ENCODE results near the gene APOA1. TPM values are rescaled to one million over a fixed set of nuclear protein-coding genes. Genes with fewer than 3 reads are reported as not detected.
A peak's percentile ranks its signal among the peaks of the same experiment; 100 is the strongest.

Gene APOA1
- total and polyA plus RNA-seq, 2 of the 4 experiments (the other 2 are of a cell fraction) = 0.18 to 0.89 TPM

DNA sequence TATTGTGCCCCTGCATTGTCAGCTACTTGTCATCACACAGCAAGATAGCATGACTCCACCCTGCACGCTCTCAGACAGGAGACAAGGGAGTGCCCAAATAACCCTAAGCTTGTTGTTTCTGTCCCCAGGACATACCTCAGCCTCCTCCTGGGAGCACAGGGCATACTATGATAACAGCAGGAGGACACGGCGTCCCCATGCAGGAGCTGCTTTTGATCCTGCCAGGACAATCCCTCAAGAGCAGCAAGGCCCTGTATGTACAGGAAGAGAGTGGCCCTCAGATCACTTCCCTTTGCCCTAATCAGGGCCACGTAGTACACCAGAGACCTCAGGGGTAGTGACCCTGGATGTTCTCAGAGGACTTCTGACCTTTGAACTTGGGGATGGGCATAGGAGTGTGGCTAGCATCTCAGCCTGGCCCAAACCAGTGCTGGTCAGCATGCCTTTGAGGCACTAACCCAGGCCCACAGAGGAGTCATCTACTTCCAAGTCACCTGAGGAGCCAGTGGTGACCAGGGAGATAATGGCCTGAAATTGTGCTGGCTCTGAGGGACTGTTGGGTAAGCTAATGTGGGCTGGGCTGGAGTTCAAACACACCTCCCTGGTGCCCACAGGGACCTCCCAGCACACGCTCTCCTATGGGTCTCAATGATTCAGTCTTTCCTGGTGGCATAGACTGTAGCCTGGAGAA is 23.5 kb downstream of the APOA1 start:
- H3K9me3 ChIP-seq (ENCODE audit: control insufficient read depth, insufficient read depth, low read length) = peaks cover 3% of the 10 kb centered on the region
- peaks cover 3% of the 10 kb centered on the region; the same call in 1 of the 2 replicates for H3K4me1 ChIP-seq (ENCODE audit: control insufficient read depth, insufficient read depth, low read length)
- ATAC-seq (ENCODE audit: low read depth) = no peak
- no peaks in the 10 kb centered on the region for H3K79me1 ChIP-seq (ENCODE audit: low read depth in 1 of 2, low read length in 2 of 2)
- H2AK9ac ChIP-seq (replicated peaks; ENCODE audit: low read depth, low read length, poor library complexity) = peak overlapping the region; percentile 23
- no peak overlapping the region for H2AFZ ChIP-seq (replicated peaks; ENCODE audit: low read length, poor library complexity)
- no peak overlapping the region for H2BK20ac ChIP-seq (ENCODE audit: low read depth, low read length)
- no peak for DNase-seq
- H4K5ac ChIP-seq (ENCODE audit: low read depth, low read length) = no peak overlapping the region
- TF ChIP-seq MXI1 (IDR thresholded peaks at IDR 0.05; ENCODE audit: borderline replicate concordance, low read depth, low read length) (no peak), SMC3 (IDR thresholded peaks at IDR 0.05; ENCODE audit: low read depth, low read length) (no peak), MAFK (IDR thresholded peaks at IDR 0.05; ENCODE audit: low read depth, low read length) (no peak), CHD1 (IDR thresholded peaks at IDR 0.05; ENCODE audit: low read depth, low read length) (no peak), BHLHE40 (IDR thresholded peaks at IDR 0.05; ENCODE audit: low read depth, low read length) (no peak), POLR2A (IDR thresholded peaks at IDR 0.05; ENCODE audit: low read depth, low read length) (no peak), MAZ (IDR thresholded peaks at IDR 0.05; ENCODE audit: borderline replicate concordance, low read depth, low read length) (no peak), RCOR1 (IDR thresholded peaks at IDR 0.05; ENCODE audit: insufficient replicate concordance, low read length) (no peak), RAD21 (IDR thresholded peaks at IDR 0.05; ENCODE audit: low read length) (no peak), RFX5 (IDR thresholded peaks at IDR 0.05; ENCODE audit: low read depth, low read length) (no peak), NFE2L2 (IDR thresholded peaks at IDR 0.05; ENCODE audit: low read depth, low read length) (no peak), FOS (IDR thresholded peaks at IDR 0.05; ENCODE audit: low read depth, low read length) (no peak), CEBPB (IDR thresholded peaks at IDR 0.05; ENCODE audit: low read depth, low read length) (no peak)
- TF ChIP-seq, protein P1, sequence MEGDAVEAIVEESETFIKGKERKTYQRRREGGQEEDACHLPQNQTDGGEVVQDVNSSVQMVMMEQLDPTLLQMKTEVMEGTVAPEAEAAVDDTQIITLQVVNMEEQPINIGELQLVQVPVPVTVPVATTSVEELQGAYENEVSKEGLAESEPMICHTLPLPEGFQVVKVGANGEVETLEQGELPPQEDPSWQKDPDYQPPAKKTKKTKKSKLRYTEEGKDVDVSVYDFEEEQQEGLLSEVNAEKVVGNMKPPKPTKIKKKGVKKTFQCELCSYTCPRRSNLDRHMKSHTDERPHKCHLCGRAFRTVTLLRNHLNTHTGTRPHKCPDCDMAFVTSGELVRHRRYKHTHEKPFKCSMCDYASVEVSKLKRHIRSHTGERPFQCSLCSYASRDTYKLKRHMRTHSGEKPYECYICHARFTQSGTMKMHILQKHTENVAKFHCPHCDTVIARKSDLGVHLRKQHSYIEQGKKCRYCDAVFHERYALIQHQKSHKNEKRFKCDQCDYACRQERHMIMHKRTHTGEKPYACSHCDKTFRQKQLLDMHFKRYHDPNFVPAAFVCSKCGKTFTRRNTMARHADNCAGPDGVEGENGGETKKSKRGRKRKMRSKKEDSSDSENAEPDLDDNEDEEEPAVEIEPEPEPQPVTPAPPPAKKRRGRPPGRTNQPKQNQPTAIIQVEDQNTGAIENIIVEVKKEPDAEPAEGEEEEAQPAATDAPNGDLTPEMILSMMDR (conservative IDR thresholded peaks at IDR 0.05; ENCODE audit: low read depth, low read length) = no peak
- TF ChIP-seq, protein P2, sequence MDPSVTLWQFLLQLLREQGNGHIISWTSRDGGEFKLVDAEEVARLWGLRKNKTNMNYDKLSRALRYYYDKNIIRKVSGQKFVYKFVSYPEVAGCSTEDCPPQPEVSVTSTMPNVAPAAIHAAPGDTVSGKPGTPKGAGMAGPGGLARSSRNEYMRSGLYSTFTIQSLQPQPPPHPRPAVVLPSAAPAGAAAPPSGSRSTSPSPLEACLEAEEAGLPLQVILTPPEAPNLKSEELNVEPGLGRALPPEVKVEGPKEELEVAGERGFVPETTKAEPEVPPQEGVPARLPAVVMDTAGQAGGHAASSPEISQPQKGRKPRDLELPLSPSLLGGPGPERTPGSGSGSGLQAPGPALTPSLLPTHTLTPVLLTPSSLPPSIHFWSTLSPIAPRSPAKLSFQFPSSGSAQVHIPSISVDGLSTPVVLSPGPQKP (IDR thresholded peaks at IDR 0.05; ENCODE audit: borderline replicate concordance, low read depth, low read length) = no peak
- TF ChIP-seq, protein P3, sequence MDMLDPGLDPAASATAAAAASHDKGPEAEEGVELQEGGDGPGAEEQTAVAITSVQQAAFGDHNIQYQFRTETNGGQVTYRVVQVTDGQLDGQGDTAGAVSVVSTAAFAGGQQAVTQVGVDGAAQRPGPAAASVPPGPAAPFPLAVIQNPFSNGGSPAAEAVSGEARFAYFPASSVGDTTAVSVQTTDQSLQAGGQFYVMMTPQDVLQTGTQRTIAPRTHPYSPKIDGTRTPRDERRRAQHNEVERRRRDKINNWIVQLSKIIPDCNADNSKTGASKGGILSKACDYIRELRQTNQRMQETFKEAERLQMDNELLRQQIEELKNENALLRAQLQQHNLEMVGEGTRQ (IDR thresholded peaks at IDR 0.05; ENCODE audit: low read depth, low read length) = no peak
- no peaks in the 10 kb centered on the region for H4K20me1 ChIP-seq (ENCODE audit: insufficient read depth, low read length)
- no peaks in the 10 kb centered on the region for H3K9me1 ChIP-seq (ENCODE audit: insufficient read depth, low read length)
- no TSS peak for BruUV-seq (replicated peaks)
- in situ Hi-C loops (cut with MboI; ENCODE audit: low sequenced_read_pairs) (no loop called here), intact Hi-C loops (cut with micrococcal nuclease) (no loop called here), dilution Hi-C loops (cut with HindIII; ENCODE audit: low sequenced_read_pairs, unreplicated experiment) (no loop called here)
- H3K56ac ChIP-seq (ENCODE audit: extremely low read depth, insufficient read depth, low read length) = no peak overlapping the region
- no peak overlapping the region for H3K18ac ChIP-seq (ENCODE audit: low read depth, low read length)
- H4K8ac ChIP-seq (ENCODE audit: low read depth in 2 of 2, low read length in 2 of 2) = no peak overlapping the region
- H3K14ac ChIP-seq (replicated peaks; ENCODE audit: low read depth, low read length) = no peak overlapping the region
- no peak overlapping the region for H2BK120ac ChIP-seq (ENCODE audit: low read depth, low read length)
- 100% methylated on average over 1 of the region's 5 CpGs; no CpG with 5 or more reads in 1 of the 2 experiments for WGBS, 2 experiments (ENCODE audit: extremely low coverage in 2 of 2, insufficient read length in 1 of 2)
- no peak overlapping the region for H3K23ac ChIP-seq (ENCODE audit: low read depth, low read length)
- H2BK15ac ChIP-seq (ENCODE audit: low read depth, low read length) = no peak overlapping the region
- no peak overlapping the region for H3K4me2 ChIP-seq (ENCODE audit: low read depth, low read length)
- ChIA-PET POLR2A (ENCODE audit: unreplicated experiment) (no interaction called here), CTCF (interaction anchor here (1.0 kb wide), 1 partner anchor 22 kb away, joined by 4 read pairs; no protein-coding TSS in a partner anchor)
- no peak overlapping the region for H4K91ac ChIP-seq (ENCODE audit: insufficient read depth, low read depth, low read length)
- no peak overlapping the region for H3K4ac ChIP-seq (ENCODE audit: low read depth, low read length)
- H3K27ac ChIP-seq (ENCODE audit: insufficient read depth, low read length) = no peak overlapping the region
- H3K27me3 ChIP-seq (ENCODE audit: control insufficient read depth, insufficient read depth, low read length) = peaks cover 4% of the 10 kb centered on the region; the same call in 1 of the 2 replicates
- no peak overlapping the region for H3K4me3 ChIP-seq (ENCODE audit: insufficient read depth, low read depth, low read length)
- no peak overlapping the region for H2AK5ac ChIP-seq (ENCODE audit: low read depth, low read length)
- no peaks in the 10 kb centered on the region for H3K36me3 ChIP-seq (ENCODE audit: control insufficient read depth, insufficient read depth, low read length)
- H3K9ac ChIP-seq (ENCODE audit: low read depth, low read length) = no peak overlapping the region
- no peak overlapping the region for H2BK5ac ChIP-seq (ENCODE audit: low read depth, low read length, poor library complexity, severe bottlenecking)

Data from IMR-90 (cell line).